Pancreas (tissue), 10 donors: Measurements from ENCODE around the gene ADAMTS7. TPM values are rescaled to one million over a fixed set of nuclear protein-coding genes. Genes with fewer than 3 reads are reported as not detected.

Experiments used
- ATAC-seq, 4 donors: fragments of 200-7000 bp; cut with Tn5 transposase; one replicate each; pipeline versions ENCODE4 v1.8.0 to v1.9.1; 2020; ENCODE audit warnings: mild to moderate bottlenecking in 4 of 4, moderate library complexity in 4 of 4
- DNase-seq, 6 donors: peaks; one replicate each; pipeline ENCODE4 v3.0.0-alpha.2; 2020
- FAIRE-seq: peaks from 2 replicates; lab custom pipeline; 2012; peaks lifted over from hg19 to GRCh38; lab: Jason Lieb, UNC
- H3K27ac ChIP-seq, 4 donors: fragments of 200-600 bp; sonication (generic); 1 replicate in 3 of 4; 2 replicates in 1 of 4; pipeline versions ENCODE4 v1.5.0 to v1.8.0; 2020
- H3K27me3 ChIP-seq, 4 donors: fragments of 200-600 bp; one replicate each; pipeline ENCODE4 v1.8.0; 2021
- H3K36me3 ChIP-seq, 3 donors: fragments of 200-600 bp; sonication (generic) in 1 of 3; one replicate each; pipeline versions ENCODE4 v1.5.0 to v1.8.0; 2020 to 2021
- H3K4me1 ChIP-seq, 3 donors: fragments of 200-600 bp; one replicate each; pipeline ENCODE4 v1.8.0; 2021
- H3K4me3 ChIP-seq, 4 donors: fragments of 200-600 bp; sonication (generic) in 2 of 4; one replicate each; pipeline versions ENCODE4 v1.5.0 to v1.8.0; 2020 to 2021
- H3K9me3 ChIP-seq, 4 donors: fragments of 200-600 bp; one replicate each; pipeline ENCODE4 v1.8.0; 2021
- CTCF ChIP-seq, 4 donors: fragments of 200-600 bp; sonication (generic) in 3 of 4; IDR thresholded peaks; one replicate each; pipeline versions ENCODE4 v1.5.0 to v1.8.0; 2021; ENCODE audit warnings: antibody characterized with exemption in 4 of 4
- WGBS, 2 donors: extraction: QIAGEN DNeasy Blood & Tissue Kit; methylation state at CpG; one replicate each; pipeline ENCODE4 v1.1.7; 2013; 5-methylcytosine and 5-hydroxymethylcytosine counted together
- intact Hi-C, 3 donors: fragments of 100-400 bp; cut with DNase I; formaldehyde crosslinking; loops; one replicate each; pipeline versions ENCODE4 v1.11.1 to v1.14.2; 2022
- polyA plus RNA-seq, 2 donors: library from polyadenylated mRNA; stranded (reverse); fragments of 200-250 nt; gene quantifications; one replicate each; pipeline ENCODE4 v1.2.3, GENCODE V29; 2013
- total RNA-seq, 6 donors: library from RNA; stranded (reverse); fragmentation: NEBNext Ultra II Directional in 4 of 6; extraction: Animal tissue kit (Norgen Biotek cat#: 25700) in 4 of 6; gene quantifications; one replicate each; pipeline versions ENCODE4 v1.2.1 to v1.2.4, GENCODE V29; 2021 to 2023
- donor health status: healthy with polysubstance abuse.
- donor health status: DM: no; HTN: no; CAD: no; lungs with moderate emphysema.
- donor health status: DM: no; HTN: no; CAD: no.
- donor health status: control.
- donor health status: control.
- donor health status: Bipolar disorder and iron deficiency.
- donor health status: DM: yes; HTN: yes; CAD: no.
- donor health status: DM: no; HTN: no; CAD: no.
- donor health status: DM: no; HTN: no; CAD: no.
- donor health status: DM: yes; HTN: yes; CAD: no.

ADAMTS7 gene
- total and polyA plus RNA-seq, 8 donors, result 0.20 to 1.4 (median 0.69) TPM

GRCh38 chr15:78716651-78717050, 94.6 kb downstream of the ADAMTS7 start:
- ATAC-seq, result no peak
- no peaks in the 10 kb centered on the region for H3K36me3 ChIP-seq
- no peak for TF ChIP-seq CTCF (IDR thresholded peaks at IDR 0.05)
- FAIRE-seq, result no peak
- intact Hi-C loops, result no loop called here
- H3K4me3 ChIP-seq, result no peak overlapping the region
- H3K4me1 ChIP-seq, result no peaks in the 10 kb centered on the region
- no peaks in the 10 kb centered on the region for H3K27me3 ChIP-seq
- H3K27ac ChIP-seq, result no peak overlapping the region
- no peaks in the 10 kb centered on the region for H3K9me3 ChIP-seq
- DNase-seq, result no peak
- WGBS, 2 donors, result 80 to 94% methylated on average over 2 of the region's 2 CpGs

GRCh38 chr15:78715930-78716329, 95.3 kb downstream of the ADAMTS7 start:
- no peaks in the 10 kb centered on the region for H3K4me1 ChIP-seq
- DNase-seq, result no peak
- H3K27ac ChIP-seq, result no peak overlapping the region
- H3K27me3 ChIP-seq, result no peaks in the 10 kb centered on the region
- no peaks in the 10 kb centered on the region for H3K36me3 ChIP-seq
- no peak for FAIRE-seq
- H3K4me3 ChIP-seq, result no peak overlapping the region
- no peaks in the 10 kb centered on the region for H3K9me3 ChIP-seq
- no peak for TF ChIP-seq CTCF (IDR thresholded peaks at IDR 0.05)
- ATAC-seq, result no peak
- intact Hi-C loops, result no loop called here
- 59 to 60% methylated on average over 2 of the region's 2 CpGs for WGBS, 2 donors

GRCh38 chr15:78715434-78715833, 95.8 kb downstream of the ADAMTS7 start:
- DNase-seq (no peak), ATAC-seq (no peak), FAIRE-seq (no peak)
- no peaks in the 10 kb centered on the region for H3K4me1 ChIP-seq
- H3K9me3 ChIP-seq, result no peaks in the 10 kb centered on the region
- no peaks in the 10 kb centered on the region for H3K27me3 ChIP-seq
- H3K36me3 ChIP-seq, result no peaks in the 10 kb centered on the region
- H3K27ac ChIP-seq, result no peak overlapping the region
- no peak for TF ChIP-seq CTCF (IDR thresholded peaks at IDR 0.05)
- no peak overlapping the region for H3K4me3 ChIP-seq
- WGBS, 2 donors, result 89 to 93% methylated on average over 5 of the region's 5 CpGs
- intact Hi-C loops, result no loop called here

- intact Hi-C loops, result no loop called here
- ATAC-seq (no peak), FAIRE-seq (no peak), DNase-seq (no peak)
- Histone ChIP-seq H3K4me1 (no peaks in the 10 kb centered on the region), H3K27ac (no peak overlapping the region), H3K9me3 (no peaks in the 10 kb centered on the region), H3K36me3 (no peaks in the 10 kb centered on the region), H3K27me3 (no peaks in the 10 kb centered on the region), H3K4me3 (no peak overlapping the region)
- no peak for TF ChIP-seq CTCF (IDR thresholded peaks at IDR 0.05)
- 63 to 73% methylated on average over 3 of the region's 3 CpGs for WGBS, 2 donors
Measured at GRCh38 chr15:78714890-78715289, 96.4 kb downstream of the ADAMTS7 start.

GRCh38 chr15:78712797-78713515, 98.3 kb downstream of the ADAMTS7 start:
- 55 to 70% methylated on average over 8 of the region's 8 CpGs for WGBS, 2 donors

More at GRCh38 chr15:78712797-78713515, 98.3 kb downstream of the ADAMTS7 start:
- no peak for ATAC-seq
- no peak for TF ChIP-seq CTCF (IDR thresholded peaks at IDR 0.05)
- no peaks in the 10 kb centered on the region for H3K27me3 ChIP-seq
- FAIRE-seq, result no peak
- H3K4me3 ChIP-seq, result no peak overlapping the region
- H3K9me3 ChIP-seq, result no peaks in the 10 kb centered on the region
- DNase-seq, result no peak
- H3K4me1 ChIP-seq, result peaks cover 0 to 3% (median 0%) of the 10 kb centered on the region in 3 donors
- no peaks in the 10 kb centered on the region for H3K36me3 ChIP-seq
- intact Hi-C loops, result no loop called here
- H3K27ac ChIP-seq, result no peak overlapping the region
